Measurements from ENCODE around the gene CTRL.

CTRL gene

DNA sequence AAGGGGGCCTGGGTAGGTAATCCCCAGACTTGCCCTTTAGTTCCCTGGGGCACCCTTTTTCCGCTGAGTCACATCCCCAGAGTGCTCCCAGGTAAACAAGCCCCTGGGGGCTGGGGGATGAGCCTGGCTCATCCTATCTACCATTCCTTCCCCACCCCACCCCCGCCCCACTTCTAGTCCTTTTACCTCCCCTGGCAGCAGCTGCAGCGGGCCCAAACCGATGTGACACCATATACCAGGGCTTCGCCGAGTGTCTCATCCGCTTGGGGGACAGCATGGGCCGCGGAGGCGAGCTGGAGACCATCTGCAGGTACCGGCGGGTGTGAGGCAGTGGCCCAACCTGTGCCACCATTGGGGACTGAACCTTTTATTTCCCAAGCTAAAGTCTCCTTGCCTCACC is 46.1 kb downstream of the CTRL start:
- no peak overlapping the region for H3K4me3 ChIP-seq (ENCODE audit: low read depth, low read length)
- TF ChIP-seq CTCF (IDR thresholded peaks at IDR 0.05; ENCODE audit: low read depth, low read length, missing control alignments), result no peak
- no peak for DNase-seq (ENCODE audit: low read depth)

DNA sequence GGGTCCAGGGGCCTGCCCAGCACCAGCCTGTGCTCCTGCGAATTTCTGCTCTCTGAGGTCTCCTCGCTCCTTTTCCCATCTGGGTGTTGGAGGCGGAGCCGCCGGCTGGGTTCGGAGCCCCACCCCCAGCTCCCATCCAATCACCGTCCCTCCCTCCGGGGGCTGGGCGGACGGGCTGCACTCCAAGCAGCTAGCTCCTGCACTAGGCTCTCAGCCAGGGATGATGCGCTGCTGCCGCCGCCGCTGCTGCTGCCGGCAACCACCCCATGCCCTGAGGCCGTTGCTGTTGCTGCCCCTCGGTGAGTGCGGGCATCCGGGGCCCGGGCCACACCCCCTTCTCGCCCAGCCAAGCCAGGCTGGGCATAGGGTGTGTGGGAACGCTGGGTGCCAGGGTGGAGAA is 47.0 kb downstream of the CTRL start, which contains the start of gene NRN1L:
TSS of gene NRN1L (plus strand) at position 202 of the 400 bp plus-strand sequence. CDS start at position 221, 19 bp downstream.
- TF ChIP-seq CTCF (IDR thresholded peaks at IDR 0.05; ENCODE audit: low read depth, low read length, missing control alignments), result no peak
- no peak for DNase-seq (ENCODE audit: low read depth)
- H3K4me3 ChIP-seq (ENCODE audit: low read depth, low read length), result no peak within 1 kb of the TSS

DNA sequence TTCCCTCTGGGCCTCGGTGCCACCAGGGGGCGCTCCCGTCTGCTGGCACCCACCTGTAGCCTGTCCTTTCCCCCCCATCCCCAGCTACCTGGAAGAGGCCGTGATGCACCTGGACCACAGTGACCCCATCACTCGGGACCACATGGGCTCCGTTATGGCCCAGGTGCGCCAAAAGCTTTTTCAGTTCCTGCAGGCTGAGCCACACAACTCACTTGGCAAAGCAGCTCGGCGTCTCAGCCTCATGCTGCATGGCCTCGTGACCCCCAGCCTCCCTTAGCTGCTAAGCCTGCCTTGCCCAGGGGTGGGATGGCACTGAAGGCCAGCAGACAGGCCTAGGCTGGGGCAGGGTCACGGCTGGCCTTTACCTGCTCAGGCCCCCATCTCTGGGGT is 47.8 kb downstream of the CTRL start:
- no peak for DNase-seq (ENCODE audit: low read depth)

GRCh38 chr16:67883146-67883871 is 48.4 kb downstream of the CTRL start:
- no peak for TF ChIP-seq CTCF (IDR thresholded peaks at IDR 0.05; ENCODE audit: low read depth, low read length, missing control alignments)
- H3K4me3 ChIP-seq (ENCODE audit: low read depth, low read length), result no peak overlapping the region
- no peak for DNase-seq (ENCODE audit: low read depth)

More for the DNA sequence above, 47.8 kb downstream of the CTRL start:
- no peak overlapping the region for H3K4me3 ChIP-seq (ENCODE audit: low read depth, low read length)
- peak; percentile 93 for TF ChIP-seq CTCF (IDR thresholded peaks at IDR 0.05; ENCODE audit: low read depth, low read length, missing control alignments)

DNA sequence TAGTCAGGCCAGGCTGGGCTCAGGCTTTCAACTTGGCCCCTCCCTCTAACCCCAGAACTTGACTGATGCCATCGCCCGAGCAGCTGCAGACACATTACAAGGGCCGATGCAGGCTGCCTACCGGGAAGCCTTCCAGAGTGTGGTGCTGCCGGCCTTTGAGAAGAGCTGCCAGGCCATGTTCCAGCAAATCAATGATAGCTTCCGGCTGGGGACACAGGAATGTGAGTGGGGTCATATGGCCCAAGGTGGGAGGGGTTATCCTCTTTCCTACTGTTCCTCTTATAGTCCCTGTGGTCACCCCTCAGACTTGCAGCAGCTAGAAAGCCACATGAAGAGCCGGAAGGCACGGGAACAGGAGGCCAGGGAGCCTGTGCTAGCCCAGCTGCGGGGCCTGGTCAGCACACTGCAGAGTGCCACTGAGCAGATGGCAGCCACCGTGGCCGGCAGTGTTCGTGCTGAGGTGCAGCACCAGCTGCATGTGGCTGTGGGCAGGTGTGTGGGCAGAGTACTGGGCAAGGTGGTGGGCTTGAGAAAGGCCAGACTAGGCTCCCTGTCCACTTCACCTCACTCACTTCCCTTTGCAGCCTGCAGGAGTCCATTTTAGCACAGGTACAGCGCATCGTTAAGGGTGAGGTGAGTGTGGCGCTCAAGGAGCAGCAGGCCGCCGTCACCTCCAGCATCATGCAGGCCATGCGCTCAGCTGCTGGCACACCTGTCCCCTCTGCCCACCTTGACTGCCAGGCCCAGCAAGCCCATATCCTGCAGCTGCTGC is 49.1 kb downstream of the CTRL start:
- DNase-seq (ENCODE audit: low read depth), result no peak
- TF ChIP-seq CTCF (IDR thresholded peaks at IDR 0.05; ENCODE audit: low read depth, low read length, missing control alignments), result no peak
- H3K4me3 ChIP-seq (ENCODE audit: low read depth, low read length), result no peak overlapping the region

DNA sequence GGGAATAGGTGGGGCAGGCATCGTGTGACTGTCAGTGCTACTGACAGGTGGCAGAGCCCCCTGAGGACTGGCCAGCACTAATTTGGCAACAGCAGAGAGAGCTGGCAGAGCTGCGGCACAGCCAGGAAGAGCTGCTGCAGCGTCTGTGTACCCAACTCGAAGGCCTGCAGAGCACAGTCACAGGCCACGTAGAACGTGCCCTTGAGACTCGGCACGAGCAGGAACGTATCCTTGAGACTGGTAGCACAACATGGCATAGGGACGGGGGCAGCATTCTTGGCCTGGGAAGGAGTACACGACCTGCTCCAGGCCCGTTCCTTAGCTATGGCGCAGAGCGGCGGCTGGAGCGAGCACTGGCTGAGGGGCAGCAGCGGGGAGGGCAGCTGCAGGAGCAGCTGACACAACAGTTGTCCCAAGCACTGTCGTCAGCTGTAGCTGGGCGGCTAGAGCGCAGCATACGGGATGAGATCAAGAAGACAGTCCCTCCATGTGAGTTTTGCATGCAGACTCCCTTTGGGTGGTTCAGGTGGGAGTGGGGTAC is 50.0 kb downstream of the CTRL start:
- TF ChIP-seq CTCF (IDR thresholded peaks at IDR 0.05; ENCODE audit: low read depth, low read length, missing control alignments), result no peak
- no peak overlapping the region for H3K4me3 ChIP-seq (ENCODE audit: low read depth, low read length)
- no peak for DNase-seq (ENCODE audit: low read depth)

Measured in GM12864 (cell line).